NT2/D1 (cell line): ENCODE results near the gene SELE.

Experiments used
- SUZ12 ChIP-seq: IDR thresholded peaks from 2 replicates; pipeline ENCODE4 v1.6.1; 2011; ENCODE audit not compliant: insufficient read length, insufficient read depth; ENCODE audit errors: extremely low read depth
- ZNF274 ChIP-seq: IDR thresholded peaks from 2 replicates; pipeline ENCODE4 v1.6.1; 2011; ENCODE audit warnings: mild to moderate bottlenecking, low read depth, low read length

- TF ChIP-seq ZNF274: no peak
- no peak for TF ChIP-seq SUZ12
These were observed 46.1 kb upstream of the SELE start for GRCh38 chr1:169779970-169780369.
